ENCODE results near the gene CPLANE2.
A peak's percentile ranks its signal among the peaks of the same experiment; 100 is the strongest.

The CPLANE2 gene

DNA sequence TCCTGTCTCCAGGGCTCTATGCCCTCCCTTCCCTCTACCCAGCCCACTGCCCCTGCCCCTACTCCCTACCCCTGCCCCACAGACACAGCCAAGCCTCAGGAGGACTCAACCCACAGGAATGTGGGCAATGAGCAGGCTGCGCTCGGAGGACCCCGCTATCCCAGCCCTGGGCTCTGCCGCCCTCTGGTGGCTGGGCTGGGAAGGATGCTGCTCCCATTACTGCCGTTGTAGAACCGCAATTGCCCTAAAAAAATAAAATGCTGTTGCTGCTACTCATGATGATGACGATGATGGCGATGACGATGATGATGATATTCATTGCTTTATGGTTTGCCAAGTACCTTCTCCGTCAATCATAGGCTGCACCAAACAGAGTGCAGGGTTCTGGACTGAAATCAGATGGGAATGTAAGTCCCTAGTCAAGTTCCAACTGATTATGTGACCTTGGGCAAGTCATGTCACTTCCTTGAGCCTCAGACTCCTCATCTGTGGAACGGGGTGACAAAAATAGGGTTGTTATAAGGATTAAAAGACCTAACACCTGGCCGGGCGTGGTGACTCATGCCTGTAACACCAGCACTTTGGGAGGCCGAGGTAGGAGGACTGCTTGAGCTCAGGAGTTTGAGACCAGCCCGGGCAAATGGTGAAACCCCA is 49.1 kb downstream of the CPLANE2 start:
- DNase-seq = peak; percentile 77 to 78

DNA sequence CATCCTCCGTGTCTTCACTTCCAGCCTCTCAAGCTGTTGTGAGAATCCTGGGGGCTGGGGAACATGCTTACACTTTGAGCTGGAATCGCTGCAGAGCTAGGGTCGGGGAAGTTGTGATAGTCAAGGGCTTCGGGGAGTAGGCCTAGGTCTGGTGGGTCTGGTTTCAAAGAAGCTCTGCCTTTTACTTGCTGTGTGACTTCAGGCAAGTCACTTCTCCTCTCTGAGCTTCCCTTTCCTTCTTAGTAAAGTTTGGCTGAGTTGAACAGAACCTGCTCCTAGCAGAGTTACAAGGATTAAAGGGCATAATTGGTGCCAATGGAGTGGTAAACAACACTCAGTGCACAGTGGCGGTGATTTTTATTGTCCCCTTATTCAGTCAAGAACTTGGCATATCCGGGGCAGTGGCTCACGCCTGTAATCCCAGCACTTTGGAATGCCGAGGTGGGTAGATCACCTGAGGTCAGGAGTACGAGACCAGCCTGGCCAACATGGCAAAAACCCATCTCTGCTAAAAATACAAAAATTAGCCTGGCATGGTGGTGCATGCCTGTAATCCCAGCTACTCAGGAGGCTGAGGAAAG is 50.2 kb downstream of the CPLANE2 start:
- DNase-seq = no peak

DNA sequence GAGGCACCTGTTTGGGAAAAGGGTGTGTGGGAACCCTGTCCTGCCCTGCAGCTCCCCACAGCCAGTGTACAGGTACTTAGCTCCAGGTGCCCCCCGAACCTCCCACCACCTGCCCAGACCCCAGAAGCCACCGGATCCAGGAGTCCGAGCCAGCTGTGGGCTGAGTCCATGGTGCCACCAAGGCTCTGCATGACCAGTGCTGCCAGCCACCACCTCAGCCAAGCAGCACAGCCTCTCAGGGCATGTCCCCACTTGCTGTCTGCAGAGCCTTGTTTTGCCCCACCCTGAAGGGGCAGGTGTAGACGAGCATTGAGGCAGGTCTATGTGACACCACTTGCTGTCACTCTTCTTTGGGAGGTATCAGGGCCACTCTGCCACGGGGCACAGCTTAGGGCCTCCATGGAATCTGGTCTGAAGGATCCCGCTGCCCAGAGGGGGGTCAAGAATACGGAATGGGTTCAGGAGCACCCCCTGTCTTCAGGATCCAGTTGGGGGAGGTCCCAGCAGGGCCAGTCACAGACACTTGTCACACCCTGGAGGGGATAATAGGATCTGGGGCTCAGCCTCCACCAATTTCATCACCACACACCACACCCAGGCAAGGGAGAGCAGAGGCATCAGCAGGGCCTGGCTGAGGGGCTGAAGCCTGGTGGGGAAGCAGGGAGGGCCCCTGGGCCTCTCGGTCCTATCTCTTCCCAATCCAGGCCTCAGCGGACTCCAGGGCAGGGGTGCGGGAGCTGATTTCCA is 52.3 kb downstream of the CPLANE2 start:
- DNase-seq = no peak

DNA sequence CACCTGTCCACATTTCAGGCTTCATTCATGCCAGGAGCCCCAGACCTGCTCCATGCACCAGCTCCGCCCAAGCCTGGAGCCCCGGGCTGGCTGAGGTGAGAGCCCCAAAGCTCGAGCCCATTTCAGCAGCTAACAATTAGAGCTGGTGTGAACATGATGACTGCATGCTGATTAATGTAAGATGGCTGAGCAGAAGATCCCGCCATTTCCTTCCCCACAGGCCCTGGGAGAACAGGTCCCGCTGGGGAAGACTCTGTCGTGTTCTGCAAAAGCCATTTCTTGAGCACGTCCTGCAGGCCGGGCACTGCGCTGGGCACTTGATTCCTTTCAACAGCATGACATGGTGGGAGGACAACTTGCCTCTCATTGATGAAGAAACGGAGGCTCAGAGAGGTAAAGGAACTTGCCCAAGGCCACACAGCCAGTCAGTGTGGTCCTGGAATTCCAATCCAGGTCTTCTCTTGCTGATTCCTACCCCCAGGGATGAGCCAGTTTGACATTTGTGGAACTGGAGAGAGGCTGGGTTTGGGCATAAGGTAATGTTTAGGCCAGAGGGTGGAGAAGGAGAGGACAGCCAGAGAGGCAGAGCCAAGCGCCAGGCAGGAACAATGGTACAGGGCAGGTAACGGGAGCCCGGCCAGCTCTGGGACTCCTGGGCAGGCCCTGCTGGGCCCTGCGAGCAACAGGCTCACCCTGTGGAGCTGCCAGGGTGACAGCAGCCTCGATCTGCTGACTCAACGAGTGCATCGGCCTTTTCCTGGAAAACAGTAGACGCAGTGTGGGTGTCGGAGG is 53.0 kb downstream of the CPLANE2 start:
- no peak for DNase-seq

DNA sequence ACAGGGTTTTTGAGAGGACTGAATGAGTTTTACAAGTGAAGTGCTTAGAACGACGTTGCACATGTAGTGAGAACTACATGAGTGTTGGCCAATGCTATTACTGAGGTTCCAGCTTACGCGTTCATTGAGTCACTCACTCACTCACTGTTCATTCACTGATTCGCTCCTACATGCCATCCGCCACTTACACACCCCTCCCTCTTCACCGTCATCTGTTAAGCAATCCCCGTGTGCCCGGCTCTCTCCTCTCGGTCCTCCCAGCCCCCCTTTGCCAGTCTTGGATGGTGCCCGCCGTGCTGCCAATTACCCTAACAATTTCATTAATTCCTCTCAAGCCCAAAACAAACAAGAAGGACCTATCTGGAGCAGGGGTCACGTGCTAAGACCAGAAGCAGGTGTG is 53.8 kb downstream of the CPLANE2 start:
- no peak for DNase-seq

DNA sequence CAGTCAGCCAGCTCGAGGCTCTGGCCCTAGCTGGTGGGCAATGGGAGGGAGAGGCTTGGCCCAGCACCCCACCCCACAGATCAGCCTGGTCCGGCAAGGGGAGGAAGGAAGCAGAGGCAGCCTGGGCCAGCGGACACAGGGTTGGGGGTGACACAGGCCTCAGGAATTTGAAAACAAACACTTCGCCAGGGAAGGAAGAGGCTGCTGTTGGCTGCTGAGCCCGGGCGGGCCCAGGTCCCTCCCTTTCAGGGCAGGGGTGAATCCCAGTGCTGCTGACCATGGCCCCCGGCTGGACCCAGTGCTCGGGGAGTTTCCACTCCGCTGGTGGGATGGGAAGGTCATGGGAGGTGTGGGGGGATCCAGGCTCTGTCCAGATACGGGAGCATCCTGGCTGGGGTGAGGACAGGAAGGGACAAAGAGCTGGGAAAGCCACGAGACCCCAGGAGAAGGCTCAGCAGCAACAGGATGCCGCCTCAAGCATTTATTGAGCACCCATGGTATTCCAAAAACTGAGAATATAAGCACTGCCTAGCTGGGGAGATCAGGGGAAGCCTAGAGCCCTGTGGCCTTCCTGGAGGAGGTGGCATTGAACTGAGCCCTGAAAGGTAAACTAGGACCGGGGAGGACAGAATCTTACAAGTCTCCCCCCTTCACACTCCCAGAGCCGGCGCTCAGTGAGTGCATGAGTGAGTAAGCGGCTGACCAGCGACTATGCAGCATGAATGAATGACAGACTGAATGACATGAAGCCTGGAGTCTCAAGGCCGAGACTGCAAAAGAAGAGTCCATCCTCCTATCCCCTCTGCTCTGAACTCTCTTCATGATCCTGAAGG is 54.9 kb downstream of the CPLANE2 start:
- DNase-seq = no peak

Data from CD4-positive, alpha-beta T cell treated with Interleukin-4 for 1 hour (primary cell).